ENCODE data around the gene UNC5A. TPM values are rescaled to one million over a fixed set of nuclear protein-coding genes. Genes with fewer than 3 reads are reported as not detected.
A peak's percentile ranks its signal among the peaks of the same experiment; 100 is the strongest.

The UNC5A gene
- 2.8 and 2.9 TPM in 2 replicates for total RNA-seq
- long read RNA-seq, result 0 reads

GRCh38 chr5:176810081-176810597 lies at the start of gene UNC5A:
Gene UNC5A (plus strand): TSS chr5:176810559. CDS start chr5:176810751, 192 bp downstream.
- Mint-ChIP-seq H3K4me3 (ENCODE audit: low read depth) (peak within 1 kb of the TSS; percentile 74), H3K27me3 (peaks cover 78% of the 10 kb centered on the region), H3K9me3 (ENCODE audit: low read depth) (no peaks in the 10 kb centered on the region), H3K4me1 (ENCODE audit: low read depth) (peaks cover 6% of the 10 kb centered on the region), H3K36me3 (ENCODE audit: insufficient read depth) (no peaks in the 10 kb centered on the region), H3K27ac (no peak within 1 kb of the TSS)
- TF ChIP-seq CTCF (IDR thresholded peaks at IDR 0.05; ENCODE audit: unreplicated experiment), result no peak
- peak; percentile 62 for DNase-seq (ENCODE audit: low spot score, unreplicated experiment)

- Mint-ChIP-seq H3K4me3 (ENCODE audit: low read depth) (no peak overlapping the region), H3K9me3 (ENCODE audit: low read depth) (peaks cover 25% of the 10 kb centered on the region), H3K4me1 (ENCODE audit: low read depth) (no peaks in the 10 kb centered on the region), H3K36me3 (ENCODE audit: insufficient read depth) (peaks cover 2% of the 10 kb centered on the region), H3K27me3 (peaks cover 31% of the 10 kb centered on the region), H3K27ac (no peak overlapping the region)
- TF ChIP-seq CTCF (IDR thresholded peaks at IDR 0.05; ENCODE audit: unreplicated experiment), result no peak
- DNase-seq (ENCODE audit: low spot score, unreplicated experiment), result no peak
Measured at GRCh38 chr5:176761755-176762154, 48.6 kb upstream of the UNC5A start.

GRCh38 chr5:176762489-176762888 lies 47.9 kb upstream of the UNC5A start:
- Mint-ChIP-seq H3K9me3 (ENCODE audit: low read depth) (peaks cover 24% of the 10 kb centered on the region), H3K4me3 (ENCODE audit: low read depth) (no peak overlapping the region), H3K27me3 (peaks cover 35% of the 10 kb centered on the region), H3K4me1 (ENCODE audit: low read depth) (no peaks in the 10 kb centered on the region), H3K27ac (no peak overlapping the region), H3K36me3 (ENCODE audit: insufficient read depth) (peaks cover 2% of the 10 kb centered on the region)
- DNase-seq (ENCODE audit: low spot score, unreplicated experiment), result no peak
- TF ChIP-seq CTCF (IDR thresholded peaks at IDR 0.05; ENCODE audit: unreplicated experiment), result no peak

- Mint-ChIP-seq H3K36me3 (ENCODE audit: insufficient read depth) (peaks cover 2% of the 10 kb centered on the region), H3K4me1 (ENCODE audit: low read depth) (no peaks in the 10 kb centered on the region), H3K9me3 (ENCODE audit: low read depth) (peaks cover 15% of the 10 kb centered on the region), H3K27ac (no peak overlapping the region), H3K27me3 (peaks cover 36% of the 10 kb centered on the region), H3K4me3 (ENCODE audit: low read depth) (no peak overlapping the region)
- no peak for TF ChIP-seq CTCF (IDR thresholded peaks at IDR 0.05; ENCODE audit: unreplicated experiment)
- DNase-seq (ENCODE audit: low spot score, unreplicated experiment), result no peak
Measured at GRCh38 chr5:176765687-176766086, 44.7 kb upstream of the UNC5A start.

- no peak for DNase-seq (ENCODE audit: low spot score, unreplicated experiment)
- Mint-ChIP-seq H3K4me3 (ENCODE audit: low read depth) (no peak overlapping the region), H3K36me3 (ENCODE audit: insufficient read depth) (peaks cover 2% of the 10 kb centered on the region), H3K27ac (no peak overlapping the region), H3K4me1 (ENCODE audit: low read depth) (no peaks in the 10 kb centered on the region), H3K27me3 (peaks cover 47% of the 10 kb centered on the region), H3K9me3 (ENCODE audit: low read depth) (peaks cover 10% of the 10 kb centered on the region)
- TF ChIP-seq CTCF (IDR thresholded peaks at IDR 0.05; ENCODE audit: unreplicated experiment), result no peak
Measured at GRCh38 chr5:176768174-176768970, 42.0 kb upstream of the UNC5A start.

Measured in progenitor cell of endocrine pancreas (in vitro differentiated cells).